Fibroblast of the conjunctiva (primary cell): ENCODE measurements around the gene PDE11A.
"Not testable (repeated sequence)": the region's sequence is repeated elsewhere in the genome, so short reads cannot be mapped to it uniquely, and the experiment has no call there.

ENCODE experiments used
- DNase-seq: peaks from one replicate; pipeline ENCODE4 v3.0.0-alpha.2; 2010; ENCODE audit warnings: low read depth

The PDE11A gene

GRCh38 chr2:178074123-178075005 lies 1.8 kb upstream of the PDE11A start:
- no peak for DNase-seq

GRCh38 chr2:178072000-178072382 lies 586 bp downstream of the PDE11A start:
- DNase-seq: no peak

- no peak for DNase-seq
Observed at GRCh38 chr2:178070824-178071223, 1.8 kb downstream of the PDE11A start.

- DNase-seq: no peak
Observed at GRCh38 chr2:178069551-178069950, 3.0 kb downstream of the PDE11A start.

- DNase-seq: no peak
Observed at GRCh38 chr2:178068823-178069454, 3.6 kb downstream of the PDE11A start.

GRCh38 chr2:178066890-178067669 lies 5.5 kb downstream of the PDE11A start:
- DNase-seq: no peak

- no peak for DNase-seq
Observed at GRCh38 chr2:178066324-178066723, 6.3 kb downstream of the PDE11A start.

- no peak for DNase-seq
Observed at GRCh38 chr2:178059681-178060080, 12.9 kb downstream of the PDE11A start.

- no peak for DNase-seq
Observed at GRCh38 chr2:178059111-178059510, 13.5 kb downstream of the PDE11A start.

- DNase-seq: no peak
Observed at GRCh38 chr2:178057179-178057680, 15.3 kb downstream of the PDE11A start.

GRCh38 chr2:178056345-178056744 lies 16.2 kb downstream of the PDE11A start:
- no peak for DNase-seq

GRCh38 chr2:178051257-178051656 lies 21.3 kb downstream of the PDE11A start:
- not testable (repeated sequence) for DNase-seq

GRCh38 chr2:178047391-178047790 lies 25.2 kb downstream of the PDE11A start:
- no peak for DNase-seq

- DNase-seq: no peak
Observed at GRCh38 chr2:178044836-178045235, 27.7 kb downstream of the PDE11A start.

- DNase-seq: no peak
Observed at GRCh38 chr2:178043266-178043665, 29.3 kb downstream of the PDE11A start.

- DNase-seq: not testable (repeated sequence)
Observed at GRCh38 chr2:178033583-178033982, 39.0 kb downstream of the PDE11A start.

- DNase-seq: no peak
Observed at GRCh38 chr2:178029342-178029741, 43.2 kb downstream of the PDE11A start.

- no peak for DNase-seq
Observed at GRCh38 chr2:178025551-178026185, 46.9 kb downstream of the PDE11A start.

- DNase-seq: no peak
Observed at GRCh38 chr2:178018141-178018540, 54.4 kb downstream of the PDE11A start.

- no peak for DNase-seq
Observed at GRCh38 chr2:178016612-178017011, 56.0 kb downstream of the PDE11A start.

GRCh38 chr2:178012639-178013038 lies 59.9 kb downstream of the PDE11A start:
- no peak for DNase-seq

- DNase-seq: no peak
Observed at GRCh38 chr2:178009813-178010212, 62.8 kb downstream of the PDE11A start.
